ENCODE results near the gene AGK. TPM values are rescaled to one million over a fixed set of nuclear protein-coding genes. Genes with fewer than 3 reads are reported as not detected.

Gene AGK
- total RNA-seq, 4 donors from 2014 or later: 21.0 to 30.8 (median 25.5) TPM

DNA sequence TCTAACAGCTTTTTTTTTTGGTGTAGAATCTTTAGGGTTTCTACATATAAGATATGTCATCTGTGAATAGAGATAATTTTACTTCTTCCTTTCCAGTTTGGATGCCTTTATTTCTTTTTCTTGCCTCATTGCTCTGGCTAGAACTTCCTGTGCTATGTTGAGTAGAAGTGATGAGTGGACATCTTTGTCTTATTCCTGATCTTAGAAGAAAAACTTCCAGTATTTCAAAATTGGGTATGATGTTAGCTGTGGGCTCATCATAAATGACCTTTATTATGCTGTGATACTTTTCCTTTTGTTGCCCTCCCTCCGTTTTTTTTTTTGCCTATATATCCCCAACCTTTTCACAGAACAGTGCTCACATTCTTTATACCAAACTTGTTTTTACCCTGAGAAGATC is 8.8 kb downstream of the AGK start:
- ATAC-seq: no peak
- Histone ChIP-seq H3K9me3 (peaks cover 0 to 7% (median 0%) of the 10 kb centered on the region in 3 donors), H3K4me3 (no peak overlapping the region), H3K27ac (no peak overlapping the region), H3K27me3 (no peaks in the 10 kb centered on the region), H3K4me1 (no peaks in the 10 kb centered on the region), H3K36me3 (peaks cover 0 to 58% of the 10 kb centered on the region in 2 donors)
- 95% methylated on average over 1 of the region's 1 CpG; no CpG with 5 or more reads in 1 of the 2 donors for WGBS, 2 donors (ENCODE audit: low coverage in 1 of 2)
- no peak for TF ChIP-seq POLR2AphosphoS5 (IDR thresholded peaks at IDR 0.05)
- no peak for TF ChIP-seq POLR2A (IDR thresholded peaks at IDR 0.05)
- no peak for TF ChIP-seq EP300 (IDR thresholded peaks at IDR 0.05)
- TF ChIP-seq, protein P1, sequence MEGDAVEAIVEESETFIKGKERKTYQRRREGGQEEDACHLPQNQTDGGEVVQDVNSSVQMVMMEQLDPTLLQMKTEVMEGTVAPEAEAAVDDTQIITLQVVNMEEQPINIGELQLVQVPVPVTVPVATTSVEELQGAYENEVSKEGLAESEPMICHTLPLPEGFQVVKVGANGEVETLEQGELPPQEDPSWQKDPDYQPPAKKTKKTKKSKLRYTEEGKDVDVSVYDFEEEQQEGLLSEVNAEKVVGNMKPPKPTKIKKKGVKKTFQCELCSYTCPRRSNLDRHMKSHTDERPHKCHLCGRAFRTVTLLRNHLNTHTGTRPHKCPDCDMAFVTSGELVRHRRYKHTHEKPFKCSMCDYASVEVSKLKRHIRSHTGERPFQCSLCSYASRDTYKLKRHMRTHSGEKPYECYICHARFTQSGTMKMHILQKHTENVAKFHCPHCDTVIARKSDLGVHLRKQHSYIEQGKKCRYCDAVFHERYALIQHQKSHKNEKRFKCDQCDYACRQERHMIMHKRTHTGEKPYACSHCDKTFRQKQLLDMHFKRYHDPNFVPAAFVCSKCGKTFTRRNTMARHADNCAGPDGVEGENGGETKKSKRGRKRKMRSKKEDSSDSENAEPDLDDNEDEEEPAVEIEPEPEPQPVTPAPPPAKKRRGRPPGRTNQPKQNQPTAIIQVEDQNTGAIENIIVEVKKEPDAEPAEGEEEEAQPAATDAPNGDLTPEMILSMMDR (IDR thresholded peaks at IDR 0.05): no peak

DNA sequence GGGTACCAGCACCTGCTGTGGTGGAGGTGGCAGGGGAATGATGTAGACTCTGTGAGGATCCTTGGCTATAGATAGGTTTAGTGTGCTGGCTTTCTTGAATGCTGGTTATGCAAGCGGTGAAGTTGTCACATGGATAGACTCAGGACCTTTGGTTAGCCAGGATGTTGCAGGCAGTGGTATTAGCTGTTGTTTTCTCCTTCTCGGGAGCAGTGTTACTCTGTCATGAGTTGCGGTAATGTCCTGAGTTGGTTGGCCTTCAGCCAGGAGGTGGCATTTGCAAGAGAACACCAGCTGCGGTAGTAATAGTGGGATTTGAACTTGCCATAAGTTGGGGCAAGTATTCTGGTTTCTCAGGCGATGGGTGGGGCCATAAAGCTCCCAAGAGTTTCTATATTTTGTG is 10.8 kb downstream of the AGK start:
- TF ChIP-seq, protein P1 (IDR thresholded peaks at IDR 0.05): no peak
- TF ChIP-seq POLR2AphosphoS5 (IDR thresholded peaks at IDR 0.05) (no peak), POLR2A (IDR thresholded peaks at IDR 0.05) (no peak), EP300 (IDR thresholded peaks at IDR 0.05) (no peak)
- 96 to 100% methylated on average over 1 to 4 of the region's 5 CpGs for WGBS, 2 donors (ENCODE audit: low coverage in 1 of 2)
- Histone ChIP-seq H3K9me3 (peaks cover 0 to 7% (median 0%) of the 10 kb centered on the region in 3 donors), H3K4me3 (no peak overlapping the region), H3K4me1 (no peaks in the 10 kb centered on the region), H3K27me3 (no peaks in the 10 kb centered on the region), H3K27ac (no peak overlapping the region), H3K36me3 (peaks cover 0 to 62% of the 10 kb centered on the region in 2 donors)
- no peak for ATAC-seq

DNA sequence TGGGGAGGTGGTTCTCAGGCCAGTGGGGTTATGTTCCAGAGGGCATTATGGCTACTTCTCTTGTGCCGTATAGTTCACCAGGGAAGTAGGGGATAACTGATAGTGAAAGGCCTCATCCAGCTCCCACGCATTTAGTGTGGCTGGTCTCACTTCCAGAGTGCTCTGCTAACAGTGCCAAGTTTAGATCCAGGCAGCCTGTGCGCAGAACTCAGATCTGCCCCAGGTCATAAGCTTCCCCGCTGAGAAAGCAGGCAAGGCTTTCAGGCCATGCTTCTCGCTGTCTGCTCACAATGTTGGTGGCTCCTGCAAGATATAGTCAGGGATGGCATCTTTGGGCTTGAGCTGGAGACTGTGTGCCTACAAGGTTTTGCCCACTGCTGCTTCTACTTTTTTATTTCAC is 11.3 kb downstream of the AGK start:
- TF ChIP-seq, protein P1 (IDR thresholded peaks at IDR 0.05): no peak
- TF ChIP-seq EP300 (IDR thresholded peaks at IDR 0.05) (no peak), POLR2A (IDR thresholded peaks at IDR 0.05) (no peak), POLR2AphosphoS5 (IDR thresholded peaks at IDR 0.05) (no peak)
- H3K36me3 ChIP-seq: peaks cover 0 to 61% of the 10 kb centered on the region in 2 donors
- no peak for ATAC-seq
- no peak overlapping the region for H3K27ac ChIP-seq
- no peaks in the 10 kb centered on the region for H3K4me1 ChIP-seq
- H3K4me3 ChIP-seq: no peak overlapping the region
- peaks cover 0 to 7% (median 0%) of the 10 kb centered on the region in 3 donors for H3K9me3 ChIP-seq
- WGBS, 2 donors (ENCODE audit: low coverage in 1 of 2): 100% methylated on average over 1 to 3 of the region's 5 CpGs
- no peaks in the 10 kb centered on the region for H3K27me3 ChIP-seq

DNA sequence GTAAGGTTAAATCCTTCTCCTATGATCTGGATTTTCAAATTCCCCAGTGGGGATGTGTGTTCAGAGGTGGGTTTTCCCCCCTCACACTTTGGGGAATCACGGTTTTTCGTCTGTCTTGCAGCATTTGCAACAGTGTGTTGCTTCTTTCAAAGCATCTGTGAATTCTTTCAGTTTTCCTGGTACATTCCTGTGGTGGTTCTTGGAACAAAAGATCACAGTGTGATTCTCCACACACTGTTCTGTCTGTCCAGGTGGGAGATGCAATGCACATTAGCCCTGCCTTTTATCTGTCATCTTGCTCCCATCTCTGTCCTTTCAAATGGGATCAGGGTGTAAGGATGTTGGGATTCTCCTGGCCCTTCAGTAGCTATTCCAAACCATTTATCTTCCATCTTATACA is 11.8 kb downstream of the AGK start:
- H3K36me3 ChIP-seq: peaks cover 0 to 63% of the 10 kb centered on the region in 2 donors
- no peak for ATAC-seq
- peaks cover 0 to 7% (median 0%) of the 10 kb centered on the region in 3 donors for H3K9me3 ChIP-seq
- H3K27ac ChIP-seq: no peak overlapping the region
- TF ChIP-seq, protein P1 (IDR thresholded peaks at IDR 0.05): no peak
- no peak for TF ChIP-seq POLR2A (IDR thresholded peaks at IDR 0.05)
- TF ChIP-seq POLR2AphosphoS5 (IDR thresholded peaks at IDR 0.05): no peak
- no peak for TF ChIP-seq EP300 (IDR thresholded peaks at IDR 0.05)
- H3K4me3 ChIP-seq: no peak overlapping the region
- H3K4me1 ChIP-seq: no peaks in the 10 kb centered on the region
- H3K27me3 ChIP-seq: no peaks in the 10 kb centered on the region
- 79 to 100% methylated on average over 2 of the region's 2 CpGs for WGBS, 2 donors (ENCODE audit: low coverage in 1 of 2)

DNA sequence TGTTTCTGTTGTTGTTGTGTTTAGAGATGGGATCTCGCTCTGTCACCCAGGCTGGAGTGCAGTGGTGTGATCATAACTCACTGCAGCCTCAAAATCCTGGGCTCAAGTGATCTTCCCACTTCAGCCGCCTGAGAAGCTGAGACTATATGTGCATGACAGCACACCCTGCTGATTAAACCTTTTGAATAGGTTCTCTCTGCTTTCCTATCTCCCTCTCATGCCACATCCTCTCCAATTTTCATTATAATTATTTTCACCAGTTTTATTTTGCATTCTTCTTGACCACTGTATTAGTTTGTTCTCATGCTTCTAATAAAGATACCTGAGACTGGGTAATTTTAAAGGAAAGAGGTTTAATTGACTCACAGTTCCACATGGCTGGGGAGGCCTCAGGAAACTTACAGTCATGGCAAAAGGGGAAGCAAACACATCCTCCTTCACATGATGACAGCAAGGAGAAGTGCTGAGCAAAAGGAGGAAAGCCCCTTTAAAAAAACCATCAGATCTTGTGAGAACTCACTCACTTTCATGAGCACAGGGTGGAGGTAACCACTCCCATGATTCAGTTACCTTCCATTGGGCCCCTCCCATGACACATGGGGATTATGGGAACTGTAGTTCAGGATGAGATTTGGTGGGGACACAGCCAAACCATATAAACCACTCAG is 12.9 kb downstream of the AGK start:
- H3K9me3 ChIP-seq: peaks cover 0 to 6% (median 0%) of the 10 kb centered on the region in 3 donors
- peaks cover 0 to 74% of the 10 kb centered on the region in 2 donors for H3K36me3 ChIP-seq
- ATAC-seq: no peak
- H3K4me3 ChIP-seq: no peak overlapping the region
- no peaks in the 10 kb centered on the region for H3K4me1 ChIP-seq
- 86 to 100% methylated on average over 1 to 2 of the region's 2 CpGs for WGBS, 2 donors (ENCODE audit: low coverage in 1 of 2)
- TF ChIP-seq EP300 (IDR thresholded peaks at IDR 0.05) (no peak), POLR2A (IDR thresholded peaks at IDR 0.05) (no peak), POLR2AphosphoS5 (IDR thresholded peaks at IDR 0.05) (no peak)
- TF ChIP-seq, protein P1 (IDR thresholded peaks at IDR 0.05): no peak
- H3K27me3 ChIP-seq: no peaks in the 10 kb centered on the region
- H3K27ac ChIP-seq: no peak overlapping the region
